GM23338 (cell line): ENCODE results near the gene KLHL26. TPM values are rescaled to one million over a fixed set of nuclear protein-coding genes. Genes with fewer than 3 reads are reported as not detected.

Experiments
- ATAC-seq: fragments of 200-7000 bp; cut with Tn5 transposase; 3 replicates; pipeline ENCODE4 v1.9.1; 2020
- DNase-seq: peaks from one replicate; pipeline ENCODE4 v3.0.0-alpha.2; 2015; ENCODE audit warnings: low spot score
- H2AFZ ChIP-seq: fragments of 200-600 bp; sonication (generic); 2 replicates; pipeline ENCODE4 v1.8.0; 2016; ENCODE audit warnings: antibody characterized with exemption, mild to moderate bottlenecking, moderate library complexity
- H3F3A ChIP-seq: fragments of 200-600 bp; sonication (generic); replicated peaks from 2 replicates; pipeline ENCODE4 v1.8.0; 2017; ENCODE audit warnings: antibody characterized with exemption, mixed run types, low read depth
- H3K27ac ChIP-seq: fragments of 200-600 bp; sonication (generic); 2 replicates; pipeline ENCODE4 v1.6.1; 2016; ENCODE audit warnings: low read depth
- H3K27me3 ChIP-seq: fragments of 200-600 bp; sonication (generic); 2 replicates; pipeline ENCODE4 v1.8.0; 2016; ENCODE audit warnings: mild to moderate bottlenecking, mixed run types, moderate library complexity; ENCODE audit not compliant: insufficient read depth
- H3K36me3 ChIP-seq: fragments of 200-600 bp; sonication (generic); 2 replicates; pipeline ENCODE4 v1.8.0; 2016; ENCODE audit warnings: mild to moderate bottlenecking; ENCODE audit not compliant: insufficient read depth
- H3K4me1 ChIP-seq: fragments of 200-600 bp; sonication (generic); 2 replicates; pipeline ENCODE4 v1.8.0; 2016; ENCODE audit warnings: mild to moderate bottlenecking, moderate library complexity; ENCODE audit not compliant: insufficient read depth
- H3K4me2 ChIP-seq: fragments of 200-600 bp; sonication (generic); 2 replicates; pipeline ENCODE4 v1.7.1; 2017; ENCODE audit warnings: mixed run types
- H3K4me3 ChIP-seq: fragments of 200-600 bp; sonication (generic); 2 replicates; pipeline ENCODE4 v1.6.1; 2016; ENCODE audit warnings: mixed run types
- H3K79me2 ChIP-seq: fragments of 200-600 bp; sonication (generic); replicated peaks from 2 replicates; pipeline ENCODE4 v1.8.0; 2017; ENCODE audit warnings: mild to moderate bottlenecking; ENCODE audit not compliant: insufficient read depth
- H3K9me2 ChIP-seq: fragments of 200-600 bp; sonication (generic); 2 replicates; pipeline ENCODE4 v1.8.0; 2017; ENCODE audit not compliant: insufficient read depth
- H4K20me1 ChIP-seq: fragments of 200-600 bp; sonication (generic); replicated peaks from 2 replicates; pipeline ENCODE4 v1.8.0; 2017; ENCODE audit warnings: mild to moderate bottlenecking; ENCODE audit not compliant: insufficient read depth
- H3K27ac Mint-ChIP-seq: 2 replicates; pipeline ENCODE4 v1.8.0; 2020; ENCODE audit warnings: inconsistent platforms, mild to moderate bottlenecking, moderate library complexity, mixed read lengths
- H3K27me3 Mint-ChIP-seq: 3 replicates; pipeline ENCODE4 v1.8.0; 2022; ENCODE audit warnings: low read depth, mild to moderate bottlenecking, moderate library complexity, mixed read lengths, inconsistent platforms; ENCODE audit not compliant: insufficient read depth, poor library complexity
- H3K36me3 Mint-ChIP-seq: 3 replicates; pipeline ENCODE4 v1.8.0; 2021; ENCODE audit warnings: low read depth, mild to moderate bottlenecking, inconsistent platforms, moderate library complexity, mixed read lengths
- H3K4me1 Mint-ChIP-seq: 3 replicates; pipeline ENCODE4 v1.8.0; 2020; ENCODE audit warnings: mild to moderate bottlenecking, inconsistent platforms, mixed read lengths
- H3K4me3 Mint-ChIP-seq: 3 replicates; pipeline ENCODE4 v1.8.0; 2021; ENCODE audit warnings: moderate library complexity, mild to moderate bottlenecking, inconsistent platforms, mixed read lengths
- H3K9me3 Mint-ChIP-seq: 3 replicates; pipeline ENCODE4 v1.8.0; 2020; ENCODE audit warnings: moderate library complexity, mild to moderate bottlenecking, inconsistent platforms, mixed read lengths
- CREB1 ChIP-seq: fragments of 250-450 bp; sonication (Bioruptor Pico); IDR thresholded peaks from 2 replicates; pipeline ENCODE4 v1.5.0; 2020; ENCODE audit warnings: low read depth, mild to moderate bottlenecking, moderate library complexity
- CTCF ChIP-seq, 2 experiments: fragments of 200-600 bp in 1 of 2; sonication (generic) in 1 of 2; conservative IDR thresholded peaks; 2 replicates each; pipeline versions ENCODE4 v1.5.1 to v1.6.1; 2016 to 2017; ENCODE audit warnings: antibody characterized with exemption in 2 of 2, low read depth in 2 of 2, mild to moderate bottlenecking in 2 of 2, moderate library complexity in 1 of 2
- ETS1 ChIP-seq: IDR thresholded peaks from 2 replicates; pipeline ENCODE4 v1.6.1; 2016; ENCODE audit warnings: antibody characterized with exemption
- EZH2 ChIP-seq: fragments of 200-600 bp; sonication (generic); IDR thresholded peaks from one replicate; pipeline ENCODE4 v1.8.0; 2017; ENCODE audit warnings: antibody characterized with exemption, mild to moderate bottlenecking, low read depth; ENCODE audit not compliant: unreplicated experiment
- EZH2phosphoT487 ChIP-seq: fragments of 200-600 bp; sonication (generic); IDR thresholded peaks from one replicate; pipeline ENCODE4 v1.8.1; 2018; ENCODE audit warnings: antibody characterized with exemption; ENCODE audit not compliant: unreplicated experiment
- JUNB ChIP-seq: IDR thresholded peaks from one replicate; pipeline ENCODE4 v1.6.1; 2016; ENCODE audit warnings: antibody characterized with exemption; ENCODE audit not compliant: unreplicated experiment
- NANOG ChIP-seq: IDR thresholded peaks from 2 replicates; pipeline ENCODE4 v1.6.1; 2016; ENCODE audit warnings: antibody characterized with exemption, borderline replicate concordance
- POLR2AphosphoS5 ChIP-seq: IDR thresholded peaks from 2 replicates; pipeline ENCODE4 v1.6.1; 2016; ENCODE audit warnings: antibody characterized with exemption, low read depth
- REST ChIP-seq: IDR thresholded peaks from one replicate; pipeline ENCODE4 v1.6.1; 2018; ENCODE audit warnings: antibody characterized with exemption; ENCODE audit not compliant: unreplicated experiment
- STAT1 ChIP-seq: IDR thresholded peaks from one replicate; pipeline ENCODE4 v1.6.1; 2016; ENCODE audit warnings: antibody characterized with exemption; ENCODE audit not compliant: unreplicated experiment
- ZNF114 ChIP-seq: fragments of 250-450 bp; sonication (Bioruptor Pico); IDR thresholded peaks from 2 replicates; pipeline ENCODE4 v1.5.0; 2020; ENCODE audit warnings: mild to moderate bottlenecking, moderate library complexity
- ZNF331 ChIP-seq: fragments of 250-450 bp; sonication (Bioruptor Pico); IDR thresholded peaks from 2 replicates; pipeline ENCODE4 v1.5.0; 2020; ENCODE audit warnings: low read depth, mild to moderate bottlenecking, moderate library complexity
- polyA plus RNA-seq: library from polyadenylated mRNA; unstranded; fragments of >200 nt; fragmentation: Nextera tagmentation; extraction: Ambion mirVana; gene quantifications from 2 replicates; pipeline ENCODE4 v1.2.1, GENCODE V29; 2016
- total RNA-seq: library from RNA; depleted of rRNA; stranded (reverse); fragments of >200 nt; shearing (Covaris generic); gene quantifications from 2 replicates; pipeline ENCODE4 v1.2.3, GENCODE V29; 2014
- TF ChIP-seq, protein P1 (sequence below): fragments of 250-450 bp; sonication (Bioruptor Pico); IDR thresholded peaks from 2 replicates; pipeline ENCODE4 v1.5.0; 2020; ENCODE audit warnings: mild to moderate bottlenecking, moderate library complexity

Gene KLHL26
- total and polyA plus RNA-seq, 2 experiments from 2014 or later, result 3.6 to 11.2 TPM

- Mint-ChIP-seq H3K9me3 (no peaks in the 10 kb centered on the region; the same call in 2 of the 3 replicates), H3K4me1 (peaks cover 45% of the 10 kb centered on the region), H3K27me3 (peaks cover 21% of the 10 kb centered on the region), H3K36me3 (peaks cover 4% of the 10 kb centered on the region; the same call in 2 of the 3 replicates), H3K27ac (no peak overlapping the region), H3K4me3 (no peak overlapping the region)
- H3K27me3 ChIP-seq, result no peaks in the 10 kb centered on the region
- peaks cover 20% of the 10 kb centered on the region; the same call in 1 of the 2 replicates for H3K4me1 ChIP-seq
- H3K9me2 ChIP-seq, result no peaks in the 10 kb centered on the region; the same call in 1 of the 2 replicates
- H3K4me3 ChIP-seq, result no peak overlapping the region
- H3K79me2 ChIP-seq, result peaks cover 8% of the 10 kb centered on the region; the same call in 1 of the 2 replicates
- H3K27ac ChIP-seq, result no peak overlapping the region
- H3K4me2 ChIP-seq, result no peak overlapping the region
- ATAC-seq (no peak), DNase-seq (no peak)
- TF ChIP-seq CTCF (conservative IDR thresholded peaks at IDR 0.05; ENCODE audit: low read depth in 2 of 2) (no peak), CREB1 (CRISPR knock-in tag) (no peak), JUNB (no peak), ZNF114 (CRISPR knock-in tag) (no peak), NANOG (no peak), ZNF331 (CRISPR knock-in tag) (no peak), STAT1 (no peak), REST (no peak), EZH2 (no peak), EZH2phosphoT487 (no peak), ETS1 (no peak), POLR2AphosphoS5 (no peak)
- TF ChIP-seq, protein P1, sequence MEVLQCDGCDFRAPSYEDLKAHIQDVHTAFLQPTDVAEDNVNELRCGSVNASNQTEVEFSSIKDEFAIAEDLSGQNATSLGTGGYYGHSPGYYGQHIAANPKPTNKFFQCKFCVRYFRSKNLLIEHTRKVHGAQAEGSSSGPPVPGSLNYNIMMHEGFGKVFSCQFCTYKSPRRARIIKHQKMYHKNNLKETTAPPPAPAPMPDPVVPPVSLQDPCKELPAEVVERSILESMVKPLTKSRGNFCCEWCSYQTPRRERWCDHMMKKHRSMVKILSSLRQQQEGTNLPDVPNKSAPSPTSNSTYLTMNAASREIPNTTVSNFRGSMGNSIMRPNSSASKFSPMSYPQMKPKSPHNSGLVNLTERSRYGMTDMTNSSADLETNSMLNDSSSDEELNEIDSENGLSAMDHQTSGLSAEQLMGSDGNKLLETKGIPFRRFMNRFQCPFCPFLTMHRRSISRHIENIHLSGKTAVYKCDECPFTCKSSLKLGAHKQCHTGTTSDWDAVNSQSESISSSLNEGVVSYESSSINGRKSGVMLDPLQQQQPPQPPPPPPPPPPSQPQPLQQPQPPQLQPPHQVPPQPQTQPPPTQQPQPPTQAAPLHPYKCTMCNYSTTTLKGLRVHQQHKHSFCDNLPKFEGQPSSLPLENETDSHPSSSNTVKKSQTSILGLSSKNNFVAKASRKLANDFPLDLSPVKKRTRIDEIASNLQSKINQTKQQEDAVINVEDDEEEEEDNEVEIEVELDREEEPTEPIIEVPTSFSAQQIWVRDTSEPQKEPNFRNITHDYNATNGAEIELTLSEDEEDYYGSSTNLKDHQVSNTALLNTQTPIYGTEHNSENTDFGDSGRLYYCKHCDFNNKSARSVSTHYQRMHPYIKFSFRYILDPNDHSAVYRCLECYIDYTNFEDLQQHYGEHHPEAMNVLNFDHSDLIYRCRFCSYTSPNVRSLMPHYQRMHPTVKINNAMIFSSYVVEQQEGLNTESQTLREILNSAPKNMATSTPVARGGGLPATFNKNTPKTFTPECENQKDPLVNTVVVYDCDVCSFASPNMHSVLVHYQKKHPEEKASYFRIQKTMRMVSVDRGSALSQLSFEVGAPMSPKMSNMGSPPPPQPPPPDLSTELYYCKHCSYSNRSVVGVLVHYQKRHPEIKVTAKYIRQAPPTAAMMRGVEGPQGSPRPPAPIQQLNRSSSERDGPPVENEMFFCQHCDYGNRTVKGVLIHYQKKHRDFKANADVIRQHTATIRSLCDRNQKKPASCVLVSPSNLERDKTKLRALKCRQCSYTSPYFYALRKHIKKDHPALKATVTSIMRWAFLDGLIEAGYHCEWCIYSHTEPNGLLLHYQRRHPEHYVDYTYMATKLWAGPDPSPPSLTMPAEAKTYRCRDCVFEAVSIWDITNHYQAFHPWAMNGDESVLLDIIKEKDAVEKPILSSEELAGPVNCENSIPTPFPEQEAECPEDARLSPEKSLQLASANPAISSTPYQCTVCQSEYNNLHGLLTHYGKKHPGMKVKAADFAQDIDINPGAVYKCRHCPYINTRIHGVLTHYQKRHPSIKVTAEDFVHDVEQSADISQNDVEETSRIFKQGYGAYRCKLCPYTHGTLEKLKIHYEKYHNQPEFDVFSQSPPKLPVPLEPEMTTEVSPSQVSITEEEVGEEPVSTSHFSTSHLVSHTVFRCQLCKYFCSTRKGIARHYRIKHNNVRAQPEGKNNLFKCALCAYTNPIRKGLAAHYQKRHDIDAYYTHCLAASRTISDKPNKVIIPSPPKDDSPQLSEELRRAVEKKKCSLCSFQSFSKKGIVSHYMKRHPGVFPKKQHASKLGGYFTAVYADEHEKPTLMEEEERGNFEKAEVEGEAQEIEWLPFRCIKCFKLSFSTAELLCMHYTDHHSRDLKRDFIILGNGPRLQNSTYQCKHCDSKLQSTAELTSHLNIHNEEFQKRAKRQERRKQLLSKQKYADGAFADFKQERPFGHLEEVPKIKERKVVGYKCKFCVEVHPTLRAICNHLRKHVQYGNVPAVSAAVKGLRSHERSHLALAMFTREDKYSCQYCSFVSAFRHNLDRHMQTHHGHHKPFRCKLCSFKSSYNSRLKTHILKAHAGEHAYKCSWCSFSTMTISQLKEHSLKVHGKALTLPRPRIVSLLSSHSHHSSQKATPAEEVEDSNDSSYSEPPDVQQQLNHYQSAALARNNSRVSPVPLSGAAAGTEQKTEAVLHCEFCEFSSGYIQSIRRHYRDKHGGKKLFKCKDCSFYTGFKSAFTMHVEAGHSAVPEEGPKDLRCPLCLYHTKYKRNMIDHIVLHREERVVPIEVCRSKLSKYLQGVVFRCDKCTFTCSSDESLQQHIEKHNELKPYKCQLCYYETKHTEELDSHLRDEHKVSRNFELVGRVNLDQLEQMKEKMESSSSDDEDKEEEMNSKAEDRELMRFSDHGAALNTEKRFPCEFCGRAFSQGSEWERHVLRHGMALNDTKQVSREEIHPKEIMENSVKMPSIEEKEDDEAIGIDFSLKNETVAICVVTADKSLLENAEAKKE, result no peak
- H2AFZ ChIP-seq, result no peak overlapping the region
- H3K36me3 ChIP-seq, result no peaks in the 10 kb centered on the region
- H3F3A ChIP-seq, result peaks cover 3% of the 10 kb centered on the region; the same call in 1 of the 2 replicates
- H4K20me1 ChIP-seq, result peaks cover 10% of the 10 kb centered on the region
Observed at GRCh38 chr19:18646535-18647370, 9.9 kb downstream of the KLHL26 start.
